HG02884 (cell line): ENCODE results near the gene AJAP1.

Experiments
- ATAC-seq: cut with Tn5 transposase; IDR thresholded peaks from one replicate; pipeline ENCODE4 v1.9.1; 2021; ENCODE audit warnings: mild to moderate bottlenecking, moderate library complexity; ENCODE audit not compliant: unreplicated experiment

AJAP1 gene

GRCh38 chr1:4677608-4678007, 23.2 kb downstream of the AJAP1 start:
- no peak for ATAC-seq

DNA sequence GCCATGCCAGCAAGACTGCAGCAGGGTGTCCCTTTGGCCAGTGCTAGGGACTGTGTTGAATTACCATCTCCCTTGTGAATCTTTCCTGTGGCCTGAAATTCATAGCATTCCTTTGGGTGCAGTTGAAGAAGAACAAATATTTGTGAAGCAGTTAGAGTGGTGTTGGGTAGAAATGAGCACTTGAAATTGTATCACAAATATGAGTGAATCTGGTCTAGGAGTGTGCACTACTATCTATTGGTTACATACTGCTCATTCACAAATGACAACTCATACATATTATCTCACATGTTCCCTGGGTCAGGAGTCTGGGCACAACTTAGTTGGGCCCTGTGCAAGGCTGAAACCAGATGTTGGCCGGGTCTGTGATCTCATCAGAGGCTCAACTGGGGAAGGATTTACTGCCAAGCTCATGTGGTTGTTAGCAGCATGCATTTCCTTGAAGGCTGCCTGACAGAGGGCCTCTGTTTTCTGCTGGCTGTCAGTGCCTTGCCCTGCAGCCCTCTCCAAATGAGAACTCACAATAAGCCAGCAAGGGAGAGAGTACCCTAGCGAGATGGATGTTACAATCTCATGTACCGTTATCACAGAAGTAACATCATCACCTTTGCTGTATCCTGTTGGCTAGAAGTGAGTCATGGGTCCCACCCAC, 23.8 kb downstream of the AJAP1 start:
- ATAC-seq, result no peak

- ATAC-seq, result no peak
Measured at GRCh38 chr1:4681026-4681425, 26.6 kb downstream of the AJAP1 start.

GRCh38 chr1:4682607-4683220, 28.3 kb downstream of the AJAP1 start:
- ATAC-seq, result no peak

GRCh38 chr1:4684136-4684535, 29.7 kb downstream of the AJAP1 start:
- no peak for ATAC-seq

GRCh38 chr1:4684864-4685522, 30.6 kb downstream of the AJAP1 start:
- no peak for ATAC-seq

DNA sequence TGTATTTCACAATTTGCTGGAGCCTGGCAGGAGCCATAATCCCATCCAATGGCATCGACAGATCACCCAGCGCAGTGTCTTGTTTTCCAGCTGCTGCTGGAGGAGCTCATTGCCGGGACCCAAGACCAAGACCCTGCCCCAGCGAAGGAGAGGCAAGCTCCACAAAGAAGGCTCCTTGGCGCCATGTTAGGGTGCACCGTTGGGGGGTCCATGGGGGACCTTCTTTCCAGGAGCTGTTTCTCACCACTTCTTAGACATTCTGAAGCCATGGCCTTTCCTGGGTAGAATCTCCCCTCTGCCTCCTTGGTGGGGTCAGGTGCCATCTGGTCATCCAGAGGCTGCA, 31.1 kb downstream of the AJAP1 start:
- ATAC-seq, result no peak

- no peak for ATAC-seq
Measured at GRCh38 chr1:4687943-4688342, 33.5 kb downstream of the AJAP1 start.

- no peak for ATAC-seq
Measured at GRCh38 chr1:4689271-4689935, 35.0 kb downstream of the AJAP1 start.

DNA sequence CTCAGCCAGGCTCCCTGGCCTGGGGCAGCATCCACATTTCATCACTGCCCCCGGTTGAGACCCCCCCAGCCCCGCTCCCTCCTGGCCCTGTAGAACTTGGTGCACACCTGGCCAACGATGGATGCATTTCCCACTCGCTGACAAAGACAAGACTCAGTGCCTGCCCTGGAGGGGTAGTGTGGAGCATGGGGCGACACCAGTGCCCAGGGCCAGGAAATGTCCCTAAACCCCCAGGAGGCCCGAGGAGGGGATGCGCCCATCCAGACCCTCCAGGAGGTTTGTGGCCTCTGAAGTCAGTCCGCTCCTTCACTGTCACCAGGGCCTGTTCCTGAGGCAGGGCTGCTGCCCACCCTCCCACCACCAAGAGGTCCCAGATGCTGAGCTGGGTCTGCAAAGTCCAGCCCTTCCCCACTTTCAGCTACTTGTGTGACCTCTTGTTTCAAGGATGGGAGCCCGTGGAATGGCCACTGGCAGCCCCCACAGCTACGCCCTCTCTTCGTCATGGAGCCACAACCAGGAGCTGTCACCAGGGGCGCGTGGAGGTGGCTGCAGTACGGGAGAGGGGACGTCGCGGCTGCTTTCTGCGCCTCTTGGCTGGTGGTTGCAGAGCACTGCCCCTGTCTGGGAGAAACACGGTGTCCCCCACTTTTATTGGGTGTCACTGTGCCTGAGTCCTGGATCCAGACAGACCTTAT, 35.7 kb downstream of the AJAP1 start:
- ATAC-seq, result no peak

- ATAC-seq, result no peak
Measured at GRCh38 chr1:4690951-4691675, 36.7 kb downstream of the AJAP1 start.

DNA sequence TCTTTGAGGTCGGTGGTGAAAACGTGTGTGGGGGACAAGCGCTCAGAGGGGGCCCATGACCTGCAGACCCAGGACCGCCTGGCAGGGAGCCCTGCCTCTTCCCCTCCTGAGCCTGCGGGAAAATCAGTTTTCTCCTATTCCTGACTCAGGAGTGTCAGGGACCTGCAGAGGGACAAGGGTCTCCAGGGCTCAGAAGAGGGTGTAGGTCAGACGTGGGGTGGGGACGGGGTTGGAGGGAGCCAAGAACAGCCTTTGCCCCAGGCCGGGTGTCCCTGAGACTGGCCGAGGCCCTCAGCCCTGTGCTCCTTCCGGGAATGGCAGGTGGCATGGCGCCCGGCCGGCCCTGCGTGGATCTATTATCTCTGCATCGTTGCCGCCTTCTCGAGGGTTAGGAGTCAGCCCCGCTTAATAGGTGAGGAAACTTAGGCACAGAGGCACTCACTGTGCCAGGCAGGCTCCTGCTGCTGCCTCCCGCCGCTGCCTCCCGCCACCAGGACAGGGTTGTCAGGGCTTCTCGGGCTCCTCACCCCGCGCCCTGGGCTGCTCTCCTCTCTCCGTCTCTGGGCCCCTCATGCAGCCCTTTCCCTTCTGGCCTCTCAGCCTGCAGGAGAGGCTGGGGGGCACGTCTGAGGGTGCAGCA, 37.5 kb downstream of the AJAP1 start:
- ATAC-seq, result no peak

DNA sequence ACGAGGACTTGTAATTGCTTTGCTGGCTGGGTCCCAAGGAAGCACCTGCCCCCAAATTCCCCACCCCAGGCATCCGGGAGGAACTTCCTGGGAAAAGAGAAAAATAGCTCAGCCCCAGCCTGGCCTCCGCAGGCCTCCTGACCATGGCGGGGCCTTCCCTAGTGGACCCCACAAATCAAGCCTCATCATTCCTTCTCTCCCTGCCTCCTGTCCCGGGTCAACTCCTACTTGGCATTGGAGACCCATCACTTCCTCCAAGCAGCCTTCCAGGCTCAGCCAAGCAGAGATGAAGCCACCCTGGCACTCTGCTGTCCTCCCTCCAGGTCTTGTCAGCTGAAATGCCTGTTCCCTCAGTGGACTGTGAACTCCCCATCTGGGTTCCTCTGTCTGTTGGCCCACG, 38.0 kb downstream of the AJAP1 start:
- ATAC-seq, result no peak

DNA sequence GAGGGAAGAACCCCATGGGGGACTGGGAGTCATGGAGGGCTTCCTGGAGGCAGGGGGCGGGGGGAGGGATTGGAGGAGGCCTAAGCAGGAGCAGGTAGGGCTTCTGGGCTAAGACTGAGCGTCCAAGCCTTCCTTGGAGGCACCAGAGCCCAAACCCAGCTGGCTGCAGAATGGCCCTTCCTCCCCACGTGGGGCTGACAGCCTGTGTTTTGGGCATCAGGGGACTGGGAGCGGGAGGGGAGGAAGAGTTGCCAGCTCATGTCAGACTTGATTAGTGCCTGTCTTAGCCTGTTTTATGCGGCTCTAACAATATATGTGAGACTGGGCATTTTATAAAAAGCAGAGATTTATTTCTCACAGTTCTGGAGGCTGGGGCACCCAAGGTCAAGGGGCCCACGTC, 38.9 kb downstream of the AJAP1 start:
- no peak for ATAC-seq

DNA sequence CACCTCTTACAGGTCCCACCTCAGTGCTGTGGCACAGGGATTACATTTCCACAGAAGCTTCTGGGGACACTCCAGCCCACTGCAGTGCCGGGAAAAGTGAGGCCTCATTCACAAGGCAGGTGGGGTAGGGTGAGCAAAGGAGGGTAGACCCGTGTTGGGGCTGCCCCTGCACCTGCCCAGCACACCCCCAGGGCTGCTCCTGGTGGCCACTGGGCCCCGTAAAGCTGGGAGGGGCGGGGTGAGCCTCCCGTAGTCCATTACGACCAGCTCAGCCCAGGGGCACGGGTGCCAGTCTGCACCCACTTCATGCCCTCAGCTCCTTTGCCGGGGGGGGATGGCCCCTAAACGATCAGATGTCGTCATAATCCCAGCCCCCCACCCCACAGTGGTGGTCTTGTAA, 39.5 kb downstream of the AJAP1 start:
- no peak for ATAC-seq

GRCh38 chr1:4694492-4694891, 40.1 kb downstream of the AJAP1 start:
- ATAC-seq, result no peak

DNA sequence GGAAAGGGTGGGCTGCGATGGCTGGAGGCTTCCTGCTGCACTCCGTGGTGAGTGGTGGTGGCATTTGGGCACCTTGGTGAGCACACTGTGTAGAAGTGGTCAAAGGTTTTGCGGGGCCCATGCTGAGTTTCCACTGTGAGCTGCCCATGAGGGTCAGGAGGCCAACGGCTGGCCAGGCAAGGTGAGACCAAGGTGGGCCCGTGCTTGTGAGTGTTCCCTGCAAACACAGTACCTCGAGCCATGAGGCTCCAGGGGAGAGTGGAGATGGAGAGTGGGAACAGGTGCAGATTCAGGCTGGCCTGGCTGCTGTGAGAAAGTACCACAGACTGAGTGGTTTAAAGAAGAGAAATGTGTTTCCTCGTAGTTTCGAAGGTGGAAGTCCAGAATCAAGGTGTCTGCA, 40.8 kb downstream of the AJAP1 start:
- no peak for ATAC-seq

GRCh38 chr1:4696161-4696745, 41.8 kb downstream of the AJAP1 start:
- ATAC-seq, result no peak

GRCh38 chr1:4696753-4697152, 42.3 kb downstream of the AJAP1 start:
- no peak for ATAC-seq

DNA sequence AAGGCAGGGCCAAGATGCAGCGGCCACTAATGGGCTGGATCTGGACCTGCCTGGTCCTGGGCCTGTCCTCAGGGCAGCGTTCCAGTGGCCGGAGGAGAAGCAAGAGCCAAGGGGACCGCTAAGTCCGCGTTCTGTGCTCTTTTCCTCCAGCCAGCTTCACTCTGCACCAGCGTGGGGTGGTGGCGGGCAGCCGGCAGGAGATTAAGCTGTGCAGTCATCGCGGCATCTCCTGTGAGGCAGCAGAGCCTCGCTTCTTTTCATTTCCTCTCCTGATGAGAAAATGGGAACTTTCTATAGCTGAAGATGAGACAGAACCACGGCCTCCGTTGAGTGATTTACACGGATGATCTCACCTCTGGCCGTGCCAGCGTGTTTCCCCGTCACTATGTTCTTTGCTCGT, 43.4 kb downstream of the AJAP1 start:
- ATAC-seq, result no peak
